GM18520 (cell line): ENCODE results near the gene WAS.

Experiments used
- ATAC-seq: cut with Tn5 transposase; IDR thresholded peaks from one replicate; pipeline ENCODE4 v1.9.1; 2021; ENCODE audit not compliant: unreplicated experiment

WAS gene

GRCh38 chrX:48711162-48711928 lies 27.7 kb downstream of the WAS start:
- no peak for ATAC-seq

- ATAC-seq: no peak
Observed at GRCh38 chrX:48711929-48712505, 28.4 kb downstream of the WAS start.

GRCh38 chrX:48713847-48714246 lies 30.2 kb downstream of the WAS start:
- no peak for ATAC-seq

GRCh38 chrX:48714573-48714972 lies 31.0 kb downstream of the WAS start:
- no peak for ATAC-seq

GRCh38 chrX:48715072-48715471 lies 31.5 kb downstream of the WAS start:
- no peak for ATAC-seq

- ATAC-seq: no peak
Observed at GRCh38 chrX:48715876-48716502, 32.4 kb downstream of the WAS start.

GRCh38 chrX:48719958-48720357 lies 36.4 kb downstream of the WAS start:
- ATAC-seq: no peak

- ATAC-seq: no peak
Observed at GRCh38 chrX:48720577-48721250, 37.1 kb downstream of the WAS start.

GRCh38 chrX:48721916-48722315 lies 38.3 kb downstream of the WAS start:
- no peak for ATAC-seq

GRCh38 chrX:48726596-48726995 lies 43.0 kb downstream of the WAS start:
- ATAC-seq: no peak

GRCh38 chrX:48728653-48729052 lies 45.1 kb downstream of the WAS start:
- ATAC-seq: no peak

- no peak for ATAC-seq
Observed at GRCh38 chrX:48736303-48736702, 52.7 kb downstream of the WAS start.

- no peak for ATAC-seq
Observed at GRCh38 chrX:48736878-48737212, 53.2 kb downstream of the WAS start.

GRCh38 chrX:48737213-48737938 lies 53.8 kb downstream of the WAS start:
- ATAC-seq: peak; percentile 98

- ATAC-seq: no peak
Observed at GRCh38 chrX:48737940-48738339, 54.3 kb downstream of the WAS start.
